NCI-H82 treated with DMSO at 0.1 percent for 48 hours (cell line): Measurements from ENCODE around the gene GUF1.
A peak's percentile ranks its signal among the peaks of the same experiment; 100 is the strongest.

ENCODE experiments used
- DNase-seq: peaks from one replicate; lab custom pipeline; 2025; ENCODE audit not compliant: unreplicated experiment; lab: John Stamatoyannopoulos, UW

GUF1 gene, protein sequence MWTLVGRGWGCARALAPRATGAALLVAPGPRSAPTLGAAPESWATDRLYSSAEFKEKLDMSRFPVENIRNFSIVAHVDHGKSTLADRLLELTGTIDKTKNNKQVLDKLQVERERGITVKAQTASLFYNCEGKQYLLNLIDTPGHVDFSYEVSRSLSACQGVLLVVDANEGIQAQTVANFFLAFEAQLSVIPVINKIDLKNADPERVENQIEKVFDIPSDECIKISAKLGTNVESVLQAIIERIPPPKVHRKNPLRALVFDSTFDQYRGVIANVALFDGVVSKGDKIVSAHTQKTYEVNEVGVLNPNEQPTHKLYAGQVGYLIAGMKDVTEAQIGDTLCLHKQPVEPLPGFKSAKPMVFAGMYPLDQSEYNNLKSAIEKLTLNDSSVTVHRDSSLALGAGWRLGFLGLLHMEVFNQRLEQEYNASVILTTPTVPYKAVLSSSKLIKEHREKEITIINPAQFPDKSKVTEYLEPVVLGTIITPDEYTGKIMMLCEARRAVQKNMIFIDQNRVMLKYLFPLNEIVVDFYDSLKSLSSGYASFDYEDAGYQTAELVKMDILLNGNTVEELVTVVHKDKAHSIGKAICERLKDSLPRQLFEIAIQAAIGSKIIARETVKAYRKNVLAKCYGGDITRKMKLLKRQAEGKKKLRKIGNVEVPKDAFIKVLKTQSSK

DNA sequence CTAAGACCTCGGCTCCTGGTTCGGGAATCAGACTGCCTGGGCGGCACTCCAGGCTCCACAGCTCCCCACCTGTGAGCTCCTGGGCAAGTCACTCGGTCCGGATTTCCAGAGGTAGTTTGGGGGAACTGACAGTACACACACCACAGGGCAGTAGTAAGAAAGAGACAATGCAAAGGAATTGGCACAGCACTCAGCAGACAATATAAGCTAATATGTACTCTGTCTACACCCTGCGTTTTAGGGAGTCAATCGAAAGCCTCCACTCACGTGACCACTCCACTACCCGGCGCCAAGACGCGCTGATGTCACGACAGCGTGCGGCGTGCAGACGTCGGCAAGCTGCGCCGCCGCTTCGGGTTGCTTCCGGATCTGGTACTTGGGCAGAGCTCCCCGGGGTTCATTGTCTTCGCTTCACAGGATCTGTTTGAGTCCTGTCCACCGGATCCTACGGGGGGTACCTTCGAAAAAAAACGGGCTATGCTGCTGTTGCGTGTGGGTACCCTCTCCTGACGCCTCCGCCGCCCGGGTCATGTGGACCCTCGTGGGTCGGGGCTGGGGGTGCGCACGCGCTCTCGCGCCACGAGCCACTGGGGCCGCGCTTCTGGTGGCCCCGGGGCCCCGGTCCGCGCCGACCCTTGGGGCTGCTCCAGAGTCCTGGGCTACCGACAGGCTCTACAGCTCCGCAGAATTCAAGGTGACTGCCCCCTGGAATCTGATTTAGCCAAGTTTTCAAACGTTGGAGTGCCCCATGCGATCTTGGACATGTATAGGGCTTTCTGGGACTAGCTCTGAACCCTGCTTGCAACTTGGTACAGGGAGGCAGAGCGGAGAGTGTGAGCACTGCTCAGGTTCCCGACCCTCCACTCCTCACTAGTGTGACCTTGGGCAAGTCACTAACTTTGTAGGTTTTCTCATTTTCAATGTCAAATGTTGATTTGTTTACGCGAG, at the start of gene GUF1:
Gene GUF1, plus strand, starts transcription at position 327 of the 948 bp plus-strand sequence. Its CDS starts 203 bp downstream, at position 530.
- DNase-seq: peak; percentile 36

DNA sequence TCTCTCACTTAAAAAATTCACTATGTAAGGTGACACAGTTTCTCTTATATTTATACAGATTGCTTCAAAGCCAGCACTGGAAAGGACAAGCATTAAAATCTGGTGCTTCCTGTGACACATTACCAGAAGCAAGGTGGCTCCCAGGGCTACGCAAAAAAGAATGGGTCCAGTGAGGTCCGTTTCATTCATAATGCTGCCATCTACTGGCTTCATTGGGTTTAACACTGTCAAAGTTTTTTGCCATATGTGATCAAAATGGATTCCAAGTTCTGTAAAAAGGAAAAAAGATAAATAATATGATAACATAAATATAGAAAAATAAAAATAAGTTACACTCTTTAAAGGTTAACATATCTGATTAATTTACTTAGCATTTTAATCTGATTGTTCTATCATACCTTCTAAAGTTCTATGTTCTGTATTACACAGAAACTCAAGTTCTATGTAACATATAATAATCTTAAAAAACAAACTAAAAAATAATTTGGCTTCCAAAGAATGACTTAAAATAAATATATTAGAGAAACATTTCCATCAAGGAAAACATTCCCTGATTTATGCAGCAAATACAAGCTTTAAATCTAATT, 48.8 kb upstream of the GUF1 start:
- peak; percentile 10 for DNase-seq

DNA sequence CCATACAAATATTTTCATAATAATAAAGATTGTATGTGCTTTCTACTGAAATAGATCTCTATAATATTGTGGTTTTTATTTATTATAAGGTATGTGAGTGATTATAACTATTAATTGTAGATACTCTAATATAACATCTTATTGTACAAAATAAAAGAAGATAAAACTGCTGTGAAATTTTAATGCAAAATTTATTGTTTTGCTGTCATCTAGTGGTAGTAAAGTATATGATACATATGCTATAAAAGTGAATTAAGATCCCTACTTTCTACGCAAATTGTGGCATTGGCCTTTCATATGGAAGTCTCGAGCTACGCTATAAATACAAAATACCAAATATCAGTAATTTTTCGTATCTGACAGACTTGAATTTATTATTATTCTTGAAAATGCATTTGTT, 46.1 kb upstream of the GUF1 start:
- no peak for DNase-seq

DNA sequence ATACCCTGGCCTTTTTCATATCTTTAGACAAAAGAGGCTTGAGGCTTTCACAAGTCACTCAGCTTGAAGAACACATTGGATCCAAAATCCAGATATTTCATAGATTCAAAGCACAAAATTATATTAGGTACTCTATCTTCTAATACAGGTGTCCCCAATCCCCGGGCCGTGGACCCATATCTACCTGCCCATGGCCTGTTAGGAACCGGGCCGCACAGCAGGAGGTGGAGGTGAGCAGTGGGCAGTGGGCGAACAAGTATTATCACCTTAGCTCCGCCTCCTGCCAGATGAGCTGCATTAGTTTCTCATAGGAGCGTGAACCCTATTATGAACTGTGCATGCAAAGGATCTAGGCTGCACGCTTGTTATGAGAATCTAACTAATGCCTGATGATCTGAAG, 45.5 kb upstream of the GUF1 start:
- no peak for DNase-seq

DNA sequence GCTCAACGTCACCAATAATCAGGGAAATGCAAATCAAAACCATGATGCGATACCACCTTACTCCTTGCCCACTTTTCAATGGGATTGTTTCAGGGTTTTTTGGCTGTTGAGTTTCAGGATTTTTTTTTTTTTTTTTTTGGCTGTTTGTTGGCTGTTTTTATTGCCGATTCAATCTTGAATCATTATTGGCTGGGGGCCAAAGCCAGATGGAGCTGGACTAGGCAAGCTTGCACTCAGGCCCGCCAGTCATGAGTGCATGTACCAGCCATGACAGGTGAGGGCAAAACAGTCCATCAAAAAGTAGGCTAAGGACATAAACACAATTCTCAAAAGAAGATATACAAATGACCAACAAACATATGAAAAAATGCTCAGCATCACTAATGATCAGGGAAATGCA, 40.1 kb upstream of the GUF1 start:
- DNase-seq: no peak

DNA sequence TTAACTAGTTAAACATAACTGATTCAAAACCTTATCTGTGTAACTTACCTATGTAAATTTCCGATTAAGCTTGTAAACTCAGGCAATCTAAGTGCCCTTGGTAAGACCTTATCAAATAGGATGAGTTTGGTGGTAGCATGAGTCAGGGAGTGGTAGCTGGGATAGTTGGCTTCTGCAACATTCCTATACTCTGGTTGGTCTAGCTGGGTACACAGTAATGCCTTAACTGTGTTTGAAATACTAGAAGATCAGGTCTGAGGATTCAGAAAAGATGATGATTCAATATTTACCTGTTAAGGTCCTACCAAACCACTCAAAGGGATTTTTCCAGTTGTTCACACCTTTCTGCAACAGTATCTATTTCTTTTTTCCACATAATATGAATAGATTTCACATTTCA, 32.1 kb upstream of the GUF1 start:
- no peak for DNase-seq

DNA sequence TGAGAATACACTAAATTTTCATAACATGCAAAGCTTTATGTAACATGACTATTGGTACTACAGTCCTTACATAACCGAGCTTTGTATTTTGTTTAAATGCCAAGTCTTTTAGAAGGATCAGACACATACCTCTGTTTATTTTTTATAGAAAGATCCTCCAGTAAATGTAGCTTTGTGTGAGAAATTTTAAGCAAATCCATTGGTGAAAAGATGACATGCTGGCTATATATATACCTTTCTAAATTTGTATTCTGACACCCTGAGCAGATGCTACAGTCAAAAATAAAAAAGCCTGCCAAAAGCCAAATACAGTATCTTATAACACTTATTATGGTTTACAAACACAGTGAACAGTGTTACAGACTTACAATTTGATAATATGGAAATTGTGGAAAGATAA, 26.8 kb upstream of the GUF1 start, which contains the start of gene YIPF7:
Gene YIPF7, minus strand, starts transcription at position 201 of the 400 bp plus-strand sequence. CDS start 1,525 bp downstream, outside the sequence.
- DNase-seq: no peak

DNA sequence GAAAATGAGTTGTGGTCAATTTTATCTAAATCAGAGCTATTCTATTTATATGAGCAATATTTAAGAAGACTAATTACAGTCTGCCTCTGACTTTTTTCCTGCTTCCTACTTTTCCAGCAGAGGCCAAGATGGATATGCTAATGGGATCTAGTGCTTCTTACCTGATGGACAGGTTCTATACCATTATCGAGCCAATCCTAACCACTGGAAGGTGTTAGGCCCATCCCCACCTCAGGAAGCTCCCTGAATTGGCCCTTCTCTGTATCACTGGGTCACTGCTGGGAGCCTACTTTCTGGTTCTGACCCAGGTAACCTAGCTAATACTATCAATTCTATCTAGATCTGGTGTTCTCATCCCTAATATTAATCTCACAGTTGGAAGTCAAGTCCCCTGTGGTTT, 26.2 kb upstream of the GUF1 start:
- no peak for DNase-seq

DNA sequence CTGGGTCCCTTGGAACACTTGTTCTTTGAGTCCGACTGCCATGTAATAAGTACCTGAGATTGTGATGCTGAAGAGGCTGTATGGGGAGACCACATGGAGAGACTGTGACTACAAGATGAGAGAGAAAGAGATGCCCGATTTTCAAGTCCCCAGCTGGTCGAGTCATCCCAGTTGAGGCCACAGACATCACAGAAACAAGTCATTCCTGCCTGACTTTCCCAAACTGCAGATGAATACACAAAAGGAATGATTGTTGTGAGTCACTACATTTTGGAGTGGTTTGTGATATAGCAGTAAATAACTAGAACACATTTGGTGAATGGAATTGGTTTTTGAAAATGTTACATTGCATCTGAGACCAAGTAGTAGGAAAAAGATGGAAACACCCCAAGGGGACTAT, 17.8 kb upstream of the GUF1 start:
- DNase-seq: no peak

DNA sequence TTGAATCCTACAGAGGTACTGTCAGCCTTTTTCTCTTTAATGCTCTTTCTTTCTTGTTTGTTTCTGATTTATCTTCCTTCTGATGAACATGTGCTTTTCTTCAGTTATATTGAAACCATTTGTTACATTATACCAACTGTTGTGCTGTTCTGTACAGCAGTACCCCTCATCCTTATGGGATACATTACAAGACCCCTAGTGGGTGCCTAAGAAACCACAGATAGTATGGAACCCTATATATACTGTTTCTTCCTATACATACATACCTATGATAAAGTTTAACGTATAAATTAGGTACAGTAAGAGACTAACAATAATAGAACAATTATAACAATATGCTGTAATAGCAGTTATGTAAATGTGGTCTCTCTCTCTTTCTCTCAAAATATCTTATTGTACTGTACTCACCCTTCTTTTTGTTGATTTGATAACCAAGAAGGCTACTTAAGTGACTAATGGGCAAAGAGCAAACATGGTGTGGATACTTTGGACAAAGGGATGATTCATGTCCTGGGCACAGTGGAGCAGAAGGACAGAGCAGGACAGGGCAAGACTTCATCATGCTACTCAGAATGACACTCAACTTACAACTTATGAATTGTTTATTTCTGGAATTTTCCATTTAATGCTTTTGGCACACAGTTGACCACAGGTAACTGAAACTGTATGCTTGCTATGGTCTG, 16.1 kb upstream of the GUF1 start:
- DNase-seq: no peak

DNA sequence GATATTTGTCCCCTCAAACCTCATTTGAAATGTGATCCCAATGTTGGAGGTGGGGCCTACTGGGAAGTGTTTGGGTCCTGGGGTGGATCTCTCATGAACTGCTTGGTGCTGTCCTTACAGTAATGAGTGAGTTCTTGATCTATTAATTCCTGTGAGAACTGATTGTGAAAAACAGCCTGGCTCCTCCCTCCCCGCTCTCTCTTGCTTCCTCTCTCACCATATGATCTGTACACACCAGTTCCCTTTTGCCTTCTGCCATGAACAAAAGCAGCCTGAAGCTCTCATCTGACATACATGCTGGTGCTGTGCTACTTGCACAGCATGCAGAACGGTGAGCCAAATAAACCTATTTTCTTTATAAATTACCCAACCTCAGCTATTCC, 15.6 kb upstream of the GUF1 start:
- no peak for DNase-seq

DNA sequence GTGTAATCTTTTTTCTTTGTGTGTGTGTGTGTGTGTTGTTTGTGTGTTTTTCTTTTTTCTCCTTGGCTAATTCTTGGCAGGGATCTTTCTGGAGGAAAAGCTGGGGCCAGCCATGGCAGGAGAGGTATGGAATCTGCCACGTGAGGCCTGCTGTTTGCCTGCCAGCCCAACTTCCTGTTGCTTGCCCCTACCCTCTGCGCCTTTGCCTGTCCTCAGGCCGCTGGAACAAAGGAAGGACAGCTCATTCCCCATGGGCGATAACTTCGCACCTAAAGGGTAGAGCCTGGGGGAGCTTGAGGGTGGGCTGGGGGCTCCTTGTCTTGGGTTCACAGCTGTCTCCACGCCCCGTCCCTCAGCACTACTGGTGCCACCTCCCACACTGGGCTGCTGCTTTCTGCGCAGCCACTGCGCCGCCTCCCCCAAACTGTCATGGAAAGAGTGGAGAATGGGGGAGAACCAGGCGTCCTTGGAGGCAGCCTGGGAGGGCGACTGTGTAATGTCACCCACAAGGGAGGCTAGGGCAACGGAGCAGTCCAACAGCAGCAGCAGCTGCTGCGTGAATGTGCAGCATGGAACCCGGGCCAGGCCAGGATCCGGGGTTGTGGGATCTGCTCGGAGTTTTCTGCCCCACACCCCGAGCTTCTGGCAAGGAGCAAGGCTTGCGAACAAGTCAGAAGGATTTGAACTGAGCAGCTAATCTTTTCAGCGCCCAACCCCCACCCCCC, 14.5 kb upstream of the GUF1 start:
- DNase-seq: no peak

DNA sequence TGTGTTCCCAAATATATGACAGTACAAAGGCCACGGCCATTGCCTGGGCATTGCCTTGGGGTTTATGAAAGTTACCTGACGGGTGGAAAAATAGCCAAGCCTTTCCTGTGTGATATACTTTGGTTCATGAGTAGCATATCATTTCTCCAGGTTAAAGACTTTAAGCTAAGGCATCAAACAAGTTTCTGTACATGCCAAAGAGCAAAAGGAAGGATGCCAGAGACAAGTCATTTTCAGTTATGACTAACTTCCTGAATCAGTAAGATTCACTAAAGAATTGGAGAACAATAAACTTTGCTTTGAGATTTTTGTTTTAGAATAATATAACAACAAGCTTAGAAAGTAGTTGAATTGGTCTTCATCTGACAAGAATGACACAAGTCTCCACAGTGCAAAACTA, 9.7 kb upstream of the GUF1 start:
- no peak for DNase-seq

DNA sequence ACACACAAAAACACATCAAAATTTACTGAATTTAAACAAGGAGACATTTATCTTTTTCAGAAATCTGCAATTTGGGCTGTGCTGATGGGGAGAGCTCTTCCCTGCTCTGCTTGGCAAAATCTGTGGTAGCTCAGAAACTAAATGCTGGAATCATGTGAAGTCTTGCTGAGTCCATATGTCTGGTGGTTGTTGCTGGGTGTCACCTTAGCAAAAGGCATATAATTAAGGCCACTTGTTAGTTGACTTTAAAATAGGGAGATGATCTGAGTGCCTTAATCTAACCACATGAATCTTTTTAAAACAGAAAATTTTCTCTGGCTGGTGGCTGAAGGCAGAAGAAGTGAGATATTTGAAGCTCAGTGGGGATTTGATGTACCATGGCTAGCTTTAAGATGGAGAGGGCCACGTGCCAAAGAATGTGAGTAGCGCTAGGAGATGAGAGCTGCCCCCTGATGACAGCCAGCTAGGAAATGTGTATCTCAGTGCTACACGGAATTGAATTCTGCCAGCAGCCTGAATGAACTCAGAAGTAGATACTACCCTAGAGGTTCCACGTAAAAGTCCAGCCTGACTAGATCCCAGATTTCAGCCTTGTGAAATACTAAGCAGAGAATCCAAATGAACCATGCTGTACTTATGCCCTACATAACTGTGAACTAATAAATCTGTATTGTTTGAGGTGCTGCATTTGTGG, 7.6 kb upstream of the GUF1 start:
- no peak for DNase-seq

DNA sequence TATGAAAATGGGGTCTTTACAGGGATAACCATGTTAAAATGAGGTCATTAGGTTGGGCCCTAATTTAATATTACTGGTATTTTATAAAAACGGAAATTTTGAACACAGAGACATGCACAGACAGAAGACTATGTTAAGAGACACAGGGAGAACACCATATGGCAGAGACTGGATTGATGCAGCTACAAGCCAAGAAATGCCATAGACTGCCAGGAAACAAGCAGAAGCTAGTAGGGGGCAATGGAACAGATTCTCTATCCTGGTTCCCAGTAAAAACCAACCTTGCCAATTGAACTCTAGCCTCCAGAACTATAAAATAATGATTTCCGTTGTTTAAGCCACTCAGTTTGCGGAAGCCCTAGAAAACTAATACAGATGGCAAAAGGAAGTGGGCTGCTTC, 6.6 kb upstream of the GUF1 start:
- DNase-seq: no peak

DNA sequence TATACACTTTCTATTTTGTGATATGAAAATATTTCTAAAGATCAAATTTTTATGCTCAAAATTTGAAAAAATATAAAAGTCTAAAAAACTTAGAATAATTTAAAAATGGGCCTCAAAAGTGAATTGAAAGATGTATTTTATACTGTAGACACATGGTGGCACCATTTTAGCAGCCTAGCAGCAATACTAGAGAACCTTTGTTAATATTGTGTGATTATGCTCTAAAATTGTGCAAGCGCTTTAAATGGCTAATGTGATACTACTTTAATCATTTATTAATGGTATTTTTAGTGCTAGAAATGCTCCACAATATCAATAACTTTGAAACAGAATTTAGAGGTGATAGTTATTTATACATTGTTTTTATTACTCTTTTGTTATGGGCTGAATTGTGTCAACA, 3.7 kb upstream of the GUF1 start:
- DNase-seq: no peak

DNA sequence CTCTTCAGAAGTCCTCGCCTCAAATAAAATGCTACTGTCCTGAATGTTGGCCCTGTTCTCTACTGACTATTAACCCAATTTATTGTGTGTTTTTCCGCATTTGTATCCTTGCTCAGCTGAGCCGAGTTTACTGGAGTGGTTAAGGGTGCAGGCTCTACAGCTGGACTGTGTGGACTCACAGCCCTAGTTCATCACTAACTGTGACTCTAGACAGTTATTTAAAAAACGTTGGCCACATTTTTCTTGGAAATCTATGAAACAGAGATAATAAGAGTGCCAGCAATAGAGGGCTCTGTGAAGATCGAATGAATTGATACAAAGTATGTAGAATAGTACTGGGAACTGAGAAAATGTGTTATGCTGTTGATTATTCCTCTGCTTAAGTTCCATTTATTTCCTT, 2.9 kb upstream of the GUF1 start:
- DNase-seq: no peak

DNA sequence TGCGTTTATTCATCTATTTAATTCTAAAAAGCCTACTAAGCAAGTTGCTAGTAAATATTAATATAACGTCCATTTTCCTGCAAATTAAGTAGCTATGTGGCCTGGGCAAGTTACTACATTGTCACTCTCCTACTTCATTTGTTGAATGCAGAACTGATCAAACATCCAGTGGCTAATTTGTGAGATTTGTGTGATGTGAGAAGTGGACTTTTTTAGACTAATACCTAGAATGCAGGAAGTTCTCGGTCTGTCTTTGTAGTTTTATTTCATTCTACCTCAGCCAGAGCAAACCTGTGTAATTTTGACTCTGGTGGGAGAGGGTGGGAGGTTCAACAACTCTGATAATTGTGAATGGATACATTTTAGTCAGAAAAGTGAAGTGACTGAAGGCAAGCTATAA, 840 bp downstream of the GUF1 start:
- no peak for DNase-seq

DNA sequence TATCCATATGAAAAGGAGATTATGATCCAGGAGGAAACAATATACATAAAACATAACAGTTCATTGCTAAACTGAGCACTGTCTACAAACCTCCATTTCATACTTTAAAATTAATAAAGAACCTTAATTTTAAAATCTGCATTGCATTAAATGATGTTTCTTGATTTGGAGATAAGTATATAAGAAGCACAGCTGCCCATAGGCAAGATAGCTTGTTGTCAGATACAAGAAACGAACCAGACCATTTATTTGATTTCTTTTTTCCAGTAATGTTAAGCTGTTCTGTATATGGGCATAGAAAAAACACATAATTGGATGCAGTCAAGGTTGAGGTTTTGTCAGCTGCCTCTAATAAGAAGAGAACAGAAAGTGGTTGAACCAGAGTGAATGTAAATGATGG, 6.4 kb downstream of the GUF1 start:
- DNase-seq: no peak
